GM19193 (cell line): ENCODE results near the gene BIN1.

Source experiments
- POLR2A ChIP-seq: IDR thresholded peaks from 4 replicates; pipeline ENCODE4 v1.6.1; 2011; ENCODE audit not compliant: insufficient read depth, insufficient read length; ENCODE audit errors: extremely low read depth

The BIN1 gene

GRCh38 chr2:127100251-127101047 lies 6.5 kb downstream of the BIN1 start:
- TF ChIP-seq POLR2A = no peak

GRCh38 chr2:127098711-127099110 lies 8.2 kb downstream of the BIN1 start:
- no peak for TF ChIP-seq POLR2A

DNA sequence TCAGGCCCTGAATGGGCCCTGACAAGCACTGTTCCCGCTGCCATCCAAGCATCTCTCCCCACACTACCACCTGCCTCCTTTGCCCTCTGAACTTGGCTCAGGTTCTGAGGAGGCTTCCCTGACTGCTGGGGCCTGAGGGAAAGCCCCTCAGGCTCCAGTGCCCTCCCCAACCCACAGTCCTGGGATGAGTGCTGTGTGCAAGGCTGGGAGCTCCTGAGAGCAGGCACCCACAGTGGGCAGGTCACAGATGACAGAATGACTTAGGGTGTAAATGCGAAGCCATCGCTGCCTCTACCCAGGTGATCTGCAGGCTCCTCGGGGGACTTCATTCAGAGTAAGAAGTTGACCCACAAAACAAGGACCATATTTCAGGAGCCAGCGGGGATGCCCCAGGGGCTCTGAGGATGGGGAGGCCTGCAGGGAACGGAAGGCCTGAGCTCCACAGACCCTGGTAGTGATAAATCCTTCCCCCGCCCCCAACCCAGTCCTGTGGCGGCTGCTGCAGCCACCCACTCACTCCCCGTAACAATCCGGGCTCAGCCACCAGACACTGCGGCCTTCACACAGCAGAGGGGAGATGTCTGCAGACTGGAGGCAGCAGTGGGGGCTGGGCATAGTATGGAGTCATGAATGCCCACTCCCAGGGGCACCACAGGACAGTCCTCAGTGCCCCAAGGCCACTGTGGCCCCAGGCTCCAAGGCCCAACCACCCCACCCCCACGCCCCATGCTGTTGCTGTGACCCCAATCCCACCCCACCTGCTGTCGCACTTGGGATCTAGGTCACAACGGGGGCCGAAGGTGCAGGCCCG lies 8.9 kb downstream of the BIN1 start:
- TF ChIP-seq POLR2A = no peak

GRCh38 chr2:127097471-127097765 lies 9.5 kb downstream of the BIN1 start:
- no peak for TF ChIP-seq POLR2A

DNA sequence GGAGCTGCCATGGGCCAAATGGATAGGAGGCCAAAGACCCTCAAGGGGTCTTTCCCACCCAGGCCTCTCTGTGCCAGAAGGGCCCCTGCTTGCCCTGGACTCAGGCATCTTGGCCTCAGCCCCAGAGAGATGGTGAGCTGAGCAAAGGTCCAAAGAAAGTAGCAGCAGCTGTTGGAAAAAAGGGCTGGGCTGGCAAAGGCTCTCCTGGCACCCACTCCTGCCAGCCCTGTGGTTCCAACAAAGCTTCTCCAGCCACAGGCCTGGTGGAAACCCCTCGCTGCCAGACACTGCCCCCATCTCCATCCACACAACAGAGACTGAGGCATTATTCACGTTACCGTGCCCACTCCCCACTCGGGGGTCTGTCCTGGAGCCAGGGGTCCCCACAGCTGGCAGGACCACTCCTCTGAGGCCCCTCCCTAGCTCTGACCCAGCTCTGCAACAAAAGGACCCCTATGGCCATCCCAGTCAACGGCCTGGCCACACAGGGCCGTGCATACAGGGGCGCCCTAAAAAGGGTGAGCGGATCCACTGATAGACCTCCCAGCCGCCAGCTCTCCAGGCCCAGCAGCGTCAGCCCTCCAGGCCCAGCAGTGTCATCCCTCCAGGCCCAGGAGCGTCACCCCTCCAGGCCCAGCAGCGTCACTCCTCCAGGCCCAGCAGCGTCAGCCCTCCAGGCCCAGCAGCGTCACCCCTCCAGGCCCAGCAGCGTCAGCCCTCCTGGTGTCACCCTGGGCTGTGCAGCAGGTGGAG lies 10.1 kb downstream of the BIN1 start:
- TF ChIP-seq POLR2A = no peak

DNA sequence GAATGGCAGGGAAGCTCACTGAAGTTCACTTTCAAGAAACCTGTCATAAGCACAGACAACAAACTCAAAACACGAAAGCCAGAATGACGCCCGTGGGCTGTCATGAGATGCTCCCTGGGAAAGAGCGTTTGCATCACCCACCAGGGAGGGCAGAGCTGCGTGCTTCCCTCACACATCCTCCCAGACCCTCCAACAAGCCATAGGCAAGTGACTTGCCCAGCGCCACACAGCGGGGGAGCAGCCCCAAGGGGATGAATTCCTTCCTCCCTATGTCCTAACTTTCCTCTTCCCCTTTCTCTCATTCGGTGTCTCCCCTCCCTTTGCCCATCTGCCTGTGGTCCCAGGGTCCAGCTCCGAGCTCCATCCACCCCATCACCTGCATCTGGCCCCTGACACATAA lies 10.7 kb downstream of the BIN1 start:
- no peak for TF ChIP-seq POLR2A

DNA sequence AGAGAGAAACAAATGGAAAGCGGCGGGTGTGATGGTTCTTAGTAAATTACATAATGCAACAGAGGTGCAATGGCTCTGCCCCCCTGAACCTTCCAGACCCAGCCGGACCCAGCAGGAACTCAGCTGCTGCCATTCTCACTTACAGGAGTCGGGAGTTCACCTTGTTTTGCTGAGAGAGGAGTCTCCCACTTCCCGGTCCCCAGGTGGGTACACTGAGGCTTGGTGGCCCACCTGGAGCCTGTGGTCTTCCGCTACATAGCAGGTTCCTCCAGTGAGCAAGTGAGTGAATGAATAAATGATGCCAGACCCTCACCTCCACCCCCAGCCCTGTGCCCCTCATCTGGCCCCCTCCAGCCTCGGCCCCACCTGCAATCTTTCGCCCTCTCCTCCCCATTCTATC lies 11.2 kb downstream of the BIN1 start:
- TF ChIP-seq POLR2A = no peak

GRCh38 chr2:127095367-127095641 lies 11.7 kb downstream of the BIN1 start:
- no peak for TF ChIP-seq POLR2A

DNA sequence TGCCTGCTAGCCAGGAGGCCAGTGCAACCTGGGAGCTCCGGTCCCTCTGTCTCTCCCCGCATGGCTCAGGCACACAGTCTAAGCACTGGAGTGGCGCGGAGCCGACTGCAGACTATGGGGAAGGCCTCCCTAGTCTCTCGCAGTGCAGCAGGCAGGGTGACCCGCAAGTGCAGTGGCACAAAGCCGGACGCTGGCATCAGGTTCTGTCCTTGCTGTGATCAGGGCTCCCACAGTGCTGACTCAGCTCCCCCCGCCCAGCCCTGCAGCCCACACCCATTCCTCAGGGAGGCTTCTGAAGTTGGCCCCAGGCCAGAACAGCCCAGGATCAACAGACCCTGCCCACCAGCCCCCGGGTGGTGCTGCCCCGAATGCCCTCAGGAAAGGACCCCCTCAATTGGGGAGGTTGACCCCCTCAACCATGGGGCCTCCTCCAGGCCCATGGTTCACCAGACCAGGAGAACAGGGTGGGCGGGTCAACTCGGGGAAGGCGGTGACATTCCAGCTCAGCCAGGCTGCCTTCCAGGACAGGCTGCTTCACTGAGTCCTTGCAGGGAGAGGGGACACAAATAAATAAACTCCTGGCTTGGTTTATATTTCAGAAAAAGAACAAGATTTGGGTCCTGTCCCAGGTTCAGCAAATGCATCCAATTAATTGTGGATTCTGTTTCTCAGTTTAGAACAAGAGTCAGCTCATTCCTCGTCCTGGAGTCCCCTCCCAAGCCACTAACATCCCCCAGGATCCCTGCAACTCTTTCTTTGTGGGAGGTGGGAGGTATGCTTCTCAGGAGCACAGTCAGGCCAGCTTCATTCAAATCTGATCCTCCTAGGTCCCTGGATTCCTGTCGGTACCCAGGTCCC lies 12.2 kb downstream of the BIN1 start:
- TF ChIP-seq POLR2A = no peak

GRCh38 chr2:127093648-127094210 lies 13.2 kb downstream of the BIN1 start:
- no peak for TF ChIP-seq POLR2A

DNA sequence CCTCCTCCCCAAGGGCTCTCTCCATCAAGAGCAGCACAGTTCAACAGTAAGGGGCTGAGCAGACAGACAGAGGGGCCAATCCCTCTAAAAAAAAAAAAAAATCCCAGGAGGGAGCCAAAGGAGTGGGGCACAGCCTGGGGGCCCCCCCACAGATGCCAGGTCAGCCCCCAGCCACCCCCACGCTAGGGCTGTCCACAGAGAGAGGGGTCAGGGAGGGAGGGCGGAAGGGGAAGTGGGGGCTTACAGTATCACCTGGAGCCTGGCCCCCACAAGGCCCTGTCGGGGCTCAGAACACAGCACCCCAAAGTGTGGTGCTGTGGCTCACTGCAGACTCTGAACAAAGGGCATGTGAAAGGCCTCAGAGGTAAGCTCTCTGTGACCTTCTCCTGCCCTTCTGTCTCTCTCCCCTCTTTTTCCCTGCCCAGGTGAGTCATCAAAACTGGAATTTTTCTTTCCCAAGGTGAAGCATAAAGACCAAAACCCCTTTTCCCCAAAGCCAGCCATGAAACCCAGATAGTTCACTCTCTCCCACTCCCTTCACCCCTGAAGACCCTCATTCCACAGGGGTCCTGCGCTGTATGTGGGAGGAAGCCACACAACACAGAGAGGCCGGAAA lies 13.9 kb downstream of the BIN1 start:
- no peak for TF ChIP-seq POLR2A

DNA sequence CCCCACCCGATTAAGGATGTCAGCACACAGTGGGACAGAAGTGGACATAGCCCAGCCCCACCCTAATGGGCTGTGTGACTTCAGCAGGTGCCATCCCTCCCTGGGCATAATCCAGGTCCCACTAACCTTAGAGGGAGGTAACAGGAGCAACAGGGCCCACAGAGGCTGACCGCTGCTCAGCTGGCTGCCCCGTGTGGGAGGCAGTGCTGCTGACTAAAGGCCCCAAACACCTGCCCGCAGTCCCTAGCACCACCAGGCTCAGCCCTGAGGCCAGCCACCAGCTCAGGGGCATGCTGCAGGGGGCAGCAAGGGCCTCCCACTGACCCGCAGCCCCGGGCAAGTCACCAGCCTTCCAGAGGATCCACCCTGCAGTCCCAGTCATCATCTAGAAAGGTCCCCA lies 14.6 kb downstream of the BIN1 start:
- TF ChIP-seq POLR2A = no peak

- no peak for TF ChIP-seq POLR2A
These were observed 15.1 kb downstream of the BIN1 start for GRCh38 chr2:127091886-127092285.

DNA sequence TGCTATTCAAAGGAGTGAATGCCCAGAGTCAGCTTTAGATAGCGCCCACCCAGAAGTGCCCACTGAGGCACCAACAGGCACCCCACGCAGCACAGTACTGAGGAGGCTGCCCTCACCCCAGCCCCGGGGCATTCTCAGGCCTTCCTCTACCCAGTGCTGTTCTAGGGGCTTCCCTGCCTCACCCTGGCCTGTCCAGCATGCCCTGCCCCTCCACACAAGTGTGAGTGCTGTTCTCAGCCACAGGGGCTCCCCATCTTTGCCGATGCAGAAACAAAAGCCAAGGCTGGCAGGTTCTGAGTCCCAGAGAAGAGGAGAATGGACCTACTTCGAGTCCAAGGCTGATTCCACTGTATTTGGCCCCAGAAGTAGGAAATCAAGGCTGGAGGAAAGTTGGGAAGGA lies 15.8 kb downstream of the BIN1 start:
- no peak for TF ChIP-seq POLR2A
